Thoracic aorta (tissue), 2 donors: ENCODE results near the gene RHEBL1. TPM values are rescaled to one million over a fixed set of nuclear protein-coding genes. Genes with fewer than 3 reads are reported as not detected.

Experiments
- ATAC-seq: fragments of 150-250 bp; one replicate; pipeline ENCODE4 v1.8.0; 2017; ENCODE audit warnings: low read depth; ENCODE audit not compliant: insufficient number of reproducible peaks, low FRiP score
- DNase-seq: peaks from one replicate; pipeline ENCODE4 v3.0.0-alpha.2; 2020; ENCODE audit warnings: low spot score
- H3K27ac ChIP-seq, 2 donors: fragments of 200-600 bp; sonication (generic); 1 replicate in 1 of 2; 2 replicates in 1 of 2; pipeline ENCODE4 v1.5.1; 2016; ENCODE audit warnings: mild to moderate bottlenecking in 2 of 2, moderate library complexity in 2 of 2
- H3K27me3 ChIP-seq: fragments of 200-600 bp; sonication (generic); replicated peaks from 2 replicates; pipeline ENCODE4 v1.6.0; 2016; ENCODE audit warnings: mild to moderate bottlenecking; ENCODE audit not compliant: insufficient read depth
- H3K36me3 ChIP-seq: fragments of 200-600 bp; sonication (generic); one replicate; pipeline ENCODE4 v1.5.1; 2016
- H3K4me1 ChIP-seq, 2 donors: fragments of 200-600 bp; sonication (generic); 1 replicate in 1 of 2; 2 replicates in 1 of 2; pipeline versions ENCODE4 v1.5.1 to v1.6.0; 2016; ENCODE audit warnings: low read depth in 2 of 2, mild to moderate bottlenecking in 1 of 2; ENCODE audit not compliant: control insufficient read depth in 1 of 2
- H3K4me3 ChIP-seq: fragments of 200-600 bp; sonication (generic); 2 replicates; pipeline ENCODE4 v1.5.1; 2016; ENCODE audit warnings: mild to moderate bottlenecking
- H3K9me3 ChIP-seq: fragments of 200-600 bp; sonication (generic); 2 replicates; pipeline ENCODE4 v1.5.1; 2016
- total RNA-seq, 2 donors: library from RNA; depleted of rRNA; stranded (reverse); fragments of >200 nt; gene quantifications; one replicate each; pipeline versions ENCODE4 v1.1.0 to v1.2.3, GENCODE V29; 2016
- TF ChIP-seq, protein P1 (sequence below): fragments of 200-600 bp; sonication (generic); IDR thresholded peaks from one replicate; pipeline ENCODE4 v1.5.1; 2019; ENCODE audit warnings: antibody characterized with exemption

Gene RHEBL1
- total RNA-seq, 2 donors from 2014 or later: 1.3 TPM; not detected in 1

- Histone ChIP-seq H3K27me3 (no peaks in the 10 kb centered on the region), H3K4me1 (peaks cover 35 to 57% of the 10 kb centered on the region in 2 donors), H3K27ac (peak overlapping the region; percentile 98 to 100), H3K9me3 (no peaks in the 10 kb centered on the region), H3K36me3 (peaks cover 21% of the 10 kb centered on the region), H3K4me3 (peak overlapping the region; percentile 99)
- TF ChIP-seq, protein P1, sequence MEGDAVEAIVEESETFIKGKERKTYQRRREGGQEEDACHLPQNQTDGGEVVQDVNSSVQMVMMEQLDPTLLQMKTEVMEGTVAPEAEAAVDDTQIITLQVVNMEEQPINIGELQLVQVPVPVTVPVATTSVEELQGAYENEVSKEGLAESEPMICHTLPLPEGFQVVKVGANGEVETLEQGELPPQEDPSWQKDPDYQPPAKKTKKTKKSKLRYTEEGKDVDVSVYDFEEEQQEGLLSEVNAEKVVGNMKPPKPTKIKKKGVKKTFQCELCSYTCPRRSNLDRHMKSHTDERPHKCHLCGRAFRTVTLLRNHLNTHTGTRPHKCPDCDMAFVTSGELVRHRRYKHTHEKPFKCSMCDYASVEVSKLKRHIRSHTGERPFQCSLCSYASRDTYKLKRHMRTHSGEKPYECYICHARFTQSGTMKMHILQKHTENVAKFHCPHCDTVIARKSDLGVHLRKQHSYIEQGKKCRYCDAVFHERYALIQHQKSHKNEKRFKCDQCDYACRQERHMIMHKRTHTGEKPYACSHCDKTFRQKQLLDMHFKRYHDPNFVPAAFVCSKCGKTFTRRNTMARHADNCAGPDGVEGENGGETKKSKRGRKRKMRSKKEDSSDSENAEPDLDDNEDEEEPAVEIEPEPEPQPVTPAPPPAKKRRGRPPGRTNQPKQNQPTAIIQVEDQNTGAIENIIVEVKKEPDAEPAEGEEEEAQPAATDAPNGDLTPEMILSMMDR: no peak
- DNase-seq (no peak), ATAC-seq (no peak)
Measured at GRCh38 chr12:49108958-49109404, 39.2 kb upstream of the RHEBL1 start.

DNA sequence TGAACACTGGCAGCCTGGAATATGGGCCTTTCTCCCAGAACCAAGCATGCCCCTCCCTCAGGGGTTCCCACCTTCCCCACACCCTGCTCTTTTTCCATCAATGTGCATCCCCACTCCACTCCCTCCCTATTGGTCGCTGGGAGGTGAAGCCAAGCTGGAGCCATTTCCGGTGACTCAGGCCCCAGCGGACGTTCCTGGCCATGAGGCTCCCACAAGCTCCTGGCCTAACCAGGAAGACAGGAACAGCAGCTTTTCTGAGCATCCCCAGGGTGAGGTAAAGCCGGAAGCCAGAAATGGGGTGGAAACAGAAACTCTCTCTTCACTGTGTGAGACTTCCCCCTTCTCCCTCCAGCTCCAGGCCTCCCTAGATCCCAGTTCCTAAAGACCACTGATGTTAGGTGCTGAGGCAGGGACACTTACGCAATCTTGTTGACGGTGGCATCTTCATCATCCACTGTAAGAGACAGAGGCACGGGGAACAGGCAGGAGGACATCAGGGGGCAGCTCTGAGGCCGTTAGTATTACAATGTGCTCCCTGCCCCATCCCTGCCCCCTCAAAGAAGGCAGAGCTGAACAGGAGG is 35.8 kb upstream of the RHEBL1 start:
- TF ChIP-seq, protein P1: no peak
- DNase-seq (no peak), ATAC-seq (no peak)
- Histone ChIP-seq H3K27ac (peak overlapping the region in 1 of 2 donors; percentile 35), H3K27me3 (no peaks in the 10 kb centered on the region), H3K9me3 (no peaks in the 10 kb centered on the region), H3K4me1 (peaks cover 35 to 51% of the 10 kb centered on the region in 2 donors), H3K4me3 (no peak overlapping the region), H3K36me3 (peaks cover 54% of the 10 kb centered on the region)

GRCh38 chr12:49104822-49105221 is 35.0 kb upstream of the RHEBL1 start:
- DNase-seq: no peak
- ATAC-seq: no peak
- TF ChIP-seq, protein P1: no peak
- Histone ChIP-seq H3K4me3 (no peak overlapping the region), H3K4me1 (peaks cover 35 to 51% of the 10 kb centered on the region in 2 donors), H3K27ac (no peak overlapping the region), H3K9me3 (no peaks in the 10 kb centered on the region), H3K27me3 (no peaks in the 10 kb centered on the region), H3K36me3 (peaks cover 61% of the 10 kb centered on the region)

DNA sequence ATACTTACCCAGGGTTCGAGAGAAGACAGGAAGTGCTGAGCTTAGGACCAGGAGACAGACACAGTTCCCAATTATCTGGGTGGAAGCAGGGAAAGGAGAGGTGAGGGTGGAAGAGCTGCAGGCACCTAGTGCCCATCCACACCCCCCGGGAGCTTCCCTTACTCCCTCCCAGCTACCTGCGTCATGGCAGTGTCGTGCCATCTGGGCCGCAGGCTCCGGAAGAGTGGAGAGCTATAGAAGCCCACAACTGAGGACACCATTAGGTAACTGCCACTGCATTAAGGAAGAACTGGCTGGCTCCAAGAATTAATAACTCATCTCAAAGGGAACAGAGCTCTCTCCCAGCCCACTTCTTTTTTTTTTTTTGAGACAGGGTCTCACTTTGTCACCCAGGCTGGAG is 30.6 kb upstream of the RHEBL1 start:
- Histone ChIP-seq H3K27ac (no peak overlapping the region), H3K9me3 (no peaks in the 10 kb centered on the region), H3K27me3 (no peaks in the 10 kb centered on the region), H3K4me3 (no peak overlapping the region), H3K36me3 (peaks cover 73% of the 10 kb centered on the region), H3K4me1 (peaks cover 3 to 11% of the 10 kb centered on the region in 2 donors)
- TF ChIP-seq, protein P1: no peak
- DNase-seq: no peak
- no peak for ATAC-seq

- ATAC-seq (no peak), DNase-seq (no peak)
- Histone ChIP-seq H3K9me3 (no peaks in the 10 kb centered on the region), H3K27me3 (no peaks in the 10 kb centered on the region), H3K36me3 (peaks cover 63% of the 10 kb centered on the region), H3K27ac (no peak overlapping the region), H3K4me3 (no peak overlapping the region), H3K4me1 (peaks cover 13 to 16% of the 10 kb centered on the region in 2 donors)
- TF ChIP-seq, protein P1: no peak
Measured at GRCh38 chr12:49098703-49099102, 28.9 kb upstream of the RHEBL1 start.
